ENCODE results near the gene CD83. TPM values are rescaled to one million over a fixed set of nuclear protein-coding genes. Genes with fewer than 3 reads are reported as not detected.
"Not testable (repeated sequence)": the region's sequence is repeated elsewhere in the genome, so short reads cannot be mapped to it uniquely, and the experiment has no call there.

CD83 gene
- polyA plus RNA-seq, 1 donor (not counting 4 experiments of a cell fraction or from before 2014, with no cell fraction given) = 3.4 TPM

DNA sequence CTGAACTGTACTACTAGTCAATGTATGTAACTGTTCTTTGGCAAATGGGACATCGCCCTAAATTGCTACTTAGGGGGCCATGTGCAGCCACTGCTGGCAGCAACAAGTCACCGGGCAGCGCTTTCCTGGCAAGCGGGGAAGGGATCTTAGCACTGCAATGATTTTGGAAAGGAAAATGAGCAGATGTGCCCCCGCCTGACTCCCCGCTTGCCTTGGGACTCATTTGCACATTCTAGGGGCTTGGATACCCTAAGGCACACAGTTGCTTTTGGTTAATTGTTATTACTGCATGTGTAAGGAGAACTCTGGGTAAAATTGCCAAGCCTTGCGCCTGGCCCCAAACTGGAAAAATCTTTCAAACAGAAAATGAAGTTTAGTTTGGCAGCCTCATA is 32.2 kb downstream of the CD83 start:
- dilution Hi-C loops (cut with MboI; ENCODE audit: extremely low pct_ligation_motif_present, low sequenced_read_pairs) = no loop called here

DNA sequence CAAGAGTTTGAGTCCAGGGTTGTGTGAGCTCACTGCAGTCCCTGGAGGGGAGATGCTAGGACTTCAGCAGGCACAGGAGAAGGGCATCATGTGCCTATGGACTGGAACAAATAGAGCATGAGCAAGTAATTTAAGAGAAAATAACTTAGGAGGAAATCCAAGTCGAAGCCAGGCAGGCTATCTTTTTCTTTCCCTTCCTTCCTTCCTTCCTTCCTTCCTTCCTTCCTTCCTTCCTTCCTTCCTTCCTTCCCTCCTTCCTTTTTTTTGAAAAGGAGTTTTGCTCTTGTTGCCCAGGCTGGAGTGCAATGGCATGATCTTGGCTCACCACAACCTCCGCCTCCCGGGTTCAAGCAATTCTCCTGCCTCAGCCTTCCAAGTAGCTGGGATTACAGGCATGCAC is 33.7 kb downstream of the CD83 start:
- H2AFZ ChIP-seq (ENCODE audit: control insufficient read depth, low read length); H3K4me3 ChIP-seq (ENCODE audit: control insufficient read depth in 2 of 3, extremely low read depth in 1 of 3, insufficient read depth in 2 of 3, low read depth in 1 of 3, low read length in 3 of 3); dilution Hi-C loops (cut with MboI; ENCODE audit: extremely low pct_ligation_motif_present, low sequenced_read_pairs); H3K36me3 ChIP-seq (ENCODE audit: control insufficient read depth in 2 of 2, extremely low read depth in 1 of 2, insufficient read depth in 2 of 2, low read length in 2 of 2); H4K20me1 ChIP-seq (ENCODE audit: control insufficient read depth, extremely low read depth, insufficient read depth, low read length); H3K27me3 ChIP-seq (ENCODE audit: control insufficient read depth, extremely low read depth, insufficient read depth, low read length); FAIRE-seq; H3K9me3 ChIP-seq (ENCODE audit: control insufficient read depth, low read depth, low read length); H3K4me2 ChIP-seq (ENCODE audit: control insufficient read depth, extremely low read depth, insufficient read depth, low read depth, low read length); H3K9ac ChIP-seq (ENCODE audit: control insufficient read depth, extremely low read depth, insufficient read depth, low read length); H3K4me1 ChIP-seq (ENCODE audit: control insufficient read depth, extremely low read depth, insufficient read depth, low read length); H3K79me2 ChIP-seq (ENCODE audit: control insufficient read depth, insufficient read depth, low read length); DNase-seq (ENCODE audit: low read depth, low spot score); H3K27ac ChIP-seq (ENCODE audit: control insufficient read depth, insufficient read depth, low read length); H3K9me1 ChIP-seq (ENCODE audit: control insufficient read depth, extremely low read depth, insufficient read depth, low read length): not testable (repeated sequence)

More for the DNA sequence above, 32.2 kb downstream of the CD83 start:
- Histone ChIP-seq H3K9me1 (ENCODE audit: control insufficient read depth, extremely low read depth, insufficient read depth, low read length) (no peaks in the 10 kb centered on the region), H3K27me3 (ENCODE audit: control insufficient read depth, extremely low read depth, insufficient read depth, low read length) (peaks cover 3% of the 10 kb centered on the region), H3K4me3 (ENCODE audit: control insufficient read depth in 2 of 3, extremely low read depth in 1 of 3, insufficient read depth in 2 of 3, low read depth in 1 of 3, low read length in 3 of 3) (no peak overlapping the region), H3K36me3 (ENCODE audit: control insufficient read depth in 2 of 2, extremely low read depth in 1 of 2, insufficient read depth in 2 of 2, low read length in 2 of 2) (no peaks in the 10 kb centered on the region), H4K20me1 (ENCODE audit: control insufficient read depth, extremely low read depth, insufficient read depth, low read length) (no peaks in the 10 kb centered on the region), H3K27ac (ENCODE audit: control insufficient read depth, insufficient read depth, low read length) (no peak overlapping the region), H3K4me1 (ENCODE audit: control insufficient read depth, extremely low read depth, insufficient read depth, low read length) (no peaks in the 10 kb centered on the region), H3K9me3 (ENCODE audit: control insufficient read depth, low read depth, low read length) (no peaks in the 10 kb centered on the region), H3K9ac (ENCODE audit: control insufficient read depth, extremely low read depth, insufficient read depth, low read length) (no peak overlapping the region), H2AFZ (ENCODE audit: control insufficient read depth, low read length) (no peak overlapping the region), H3K79me2 (ENCODE audit: control insufficient read depth, insufficient read depth, low read length) (no peaks in the 10 kb centered on the region), H3K4me2 (ENCODE audit: control insufficient read depth, extremely low read depth, insufficient read depth, low read depth, low read length) (no peak overlapping the region)
- TF ChIP-seq EZH2 (IDR thresholded peaks at IDR 0.05; ENCODE audit: low read length) = no peak
- TF ChIP-seq, protein P1, sequence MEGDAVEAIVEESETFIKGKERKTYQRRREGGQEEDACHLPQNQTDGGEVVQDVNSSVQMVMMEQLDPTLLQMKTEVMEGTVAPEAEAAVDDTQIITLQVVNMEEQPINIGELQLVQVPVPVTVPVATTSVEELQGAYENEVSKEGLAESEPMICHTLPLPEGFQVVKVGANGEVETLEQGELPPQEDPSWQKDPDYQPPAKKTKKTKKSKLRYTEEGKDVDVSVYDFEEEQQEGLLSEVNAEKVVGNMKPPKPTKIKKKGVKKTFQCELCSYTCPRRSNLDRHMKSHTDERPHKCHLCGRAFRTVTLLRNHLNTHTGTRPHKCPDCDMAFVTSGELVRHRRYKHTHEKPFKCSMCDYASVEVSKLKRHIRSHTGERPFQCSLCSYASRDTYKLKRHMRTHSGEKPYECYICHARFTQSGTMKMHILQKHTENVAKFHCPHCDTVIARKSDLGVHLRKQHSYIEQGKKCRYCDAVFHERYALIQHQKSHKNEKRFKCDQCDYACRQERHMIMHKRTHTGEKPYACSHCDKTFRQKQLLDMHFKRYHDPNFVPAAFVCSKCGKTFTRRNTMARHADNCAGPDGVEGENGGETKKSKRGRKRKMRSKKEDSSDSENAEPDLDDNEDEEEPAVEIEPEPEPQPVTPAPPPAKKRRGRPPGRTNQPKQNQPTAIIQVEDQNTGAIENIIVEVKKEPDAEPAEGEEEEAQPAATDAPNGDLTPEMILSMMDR (optimal IDR thresholded peaks at IDR 0.05 in 1 of 3, IDR thresholded peaks at IDR 0.05 in 1 of 3, conservative IDR thresholded peaks at IDR 0.05 in 1 of 3; ENCODE audit: extremely low read depth in 1 of 3, insufficient read depth in 2 of 3, low read length in 3 of 3) = no peak
- FAIRE-seq (no peak), DNase-seq (ENCODE audit: low read depth, low spot score) (no peak)

DNA sequence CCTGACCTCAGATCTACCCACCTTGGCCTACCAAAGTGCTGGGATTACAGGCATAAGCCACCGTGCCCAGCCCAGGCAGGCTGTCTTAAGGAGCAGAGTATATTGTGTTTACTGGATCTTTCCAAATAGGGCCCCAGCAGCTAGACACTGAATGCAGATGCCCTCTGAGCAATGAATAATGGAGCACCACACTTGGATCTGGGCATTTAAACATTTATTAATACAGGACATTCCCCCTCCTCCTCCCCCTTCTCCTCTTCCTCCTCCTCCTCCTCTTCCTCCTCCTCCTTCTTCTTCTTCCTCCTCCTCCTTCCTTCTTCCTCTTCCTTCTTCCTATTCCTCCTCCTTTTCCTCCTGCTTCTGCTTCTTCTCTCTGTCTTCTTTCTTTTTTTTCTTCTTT is 34.2 kb downstream of the CD83 start:
- no peak for FAIRE-seq
- Histone ChIP-seq H3K27me3 (ENCODE audit: control insufficient read depth, extremely low read depth, insufficient read depth, low read length) (peaks cover 3% of the 10 kb centered on the region), H3K9me1 (ENCODE audit: control insufficient read depth, extremely low read depth, insufficient read depth, low read length) (no peaks in the 10 kb centered on the region), H3K9me3 (ENCODE audit: control insufficient read depth, low read depth, low read length) (no peaks in the 10 kb centered on the region), H3K27ac (ENCODE audit: control insufficient read depth, insufficient read depth, low read length) (no peak overlapping the region), H3K36me3 (ENCODE audit: control insufficient read depth in 2 of 2, extremely low read depth in 1 of 2, insufficient read depth in 2 of 2, low read length in 2 of 2) (no peaks in the 10 kb centered on the region), H2AFZ (ENCODE audit: control insufficient read depth, low read length) (no peak overlapping the region), H3K4me2 (ENCODE audit: control insufficient read depth, extremely low read depth, insufficient read depth, low read depth, low read length) (no peak overlapping the region), H3K79me2 (ENCODE audit: control insufficient read depth, insufficient read depth, low read length) (no peaks in the 10 kb centered on the region), H3K4me1 (ENCODE audit: control insufficient read depth, extremely low read depth, insufficient read depth, low read length) (no peaks in the 10 kb centered on the region), H3K9ac (ENCODE audit: control insufficient read depth, extremely low read depth, insufficient read depth, low read length) (no peak overlapping the region), H4K20me1 (ENCODE audit: control insufficient read depth, extremely low read depth, insufficient read depth, low read length) (no peaks in the 10 kb centered on the region), H3K4me3 (ENCODE audit: control insufficient read depth in 2 of 3, extremely low read depth in 1 of 3, insufficient read depth in 2 of 3, low read depth in 1 of 3, low read length in 3 of 3) (no peak overlapping the region)
- TF ChIP-seq, protein P1 (optimal IDR thresholded peaks at IDR 0.05 in 1 of 3, IDR thresholded peaks at IDR 0.05 in 1 of 3, conservative IDR thresholded peaks at IDR 0.05 in 1 of 3; ENCODE audit: extremely low read depth in 1 of 3, insufficient read depth in 2 of 3, low read length in 3 of 3) = no peak
- TF ChIP-seq EZH2 (IDR thresholded peaks at IDR 0.05; ENCODE audit: low read length) = no peak
- no peak for DNase-seq (ENCODE audit: low read depth, low spot score)
- dilution Hi-C loops (cut with MboI; ENCODE audit: extremely low pct_ligation_motif_present, low sequenced_read_pairs) = no loop called here

Data from keratinocyte (primary cell).